IMR-90 (cell line): ENCODE measurements around the gene EML1. TPM values are rescaled to one million over a fixed set of nuclear protein-coding genes. Genes with fewer than 3 reads are reported as not detected.
A peak's percentile ranks its signal among the peaks of the same experiment; 100 is the strongest.

ENCODE experiments used
- ATAC-seq: fragments of 200-7000 bp; cut with Tn5 transposase; 2 replicates; pipeline ENCODE4 v1.9.1; 2020; ENCODE audit warnings: low read depth, mild to moderate bottlenecking, moderate library complexity
- BruUV-seq: library from RNA; stranded (reverse); fragments of 400-500 nt; replicated peaks from 2 replicates; lab custom pipeline; 2021; lab: Mats Ljungman, UMichigan
- CTCF ChIA-PET: fragments of 300-600 bp; formaldehyde crosslinking; extraction: SDS; loops from one replicate; lab custom pipeline; 2021; ENCODE audit warnings: antibody characterized with exemption; lab: Yijun Ruan, JAX
- POLR2A ChIA-PET: fragments of 300-600 bp; sonication (Branson Sonifier 250); formaldehyde crosslinking; loops from one replicate; lab custom pipeline; 2022; ENCODE audit warnings: antibody characterized with exemption; ENCODE audit not compliant: unreplicated experiment; lab: Charles Lee
- DNase-seq: peaks from one replicate; pipeline ENCODE4 v3.0.0; 2013
- H2AFZ ChIP-seq: replicated peaks from 2 replicates; pipeline ENCODE3; 2013; ENCODE audit warnings: low read length, mild to moderate bottlenecking; ENCODE audit not compliant: poor library complexity
- H2AK5ac ChIP-seq: 2 replicates; pipeline ENCODE4 v1.6.1; 2013; ENCODE audit warnings: low read depth, low read length, inconsistent platforms
- H2AK9ac ChIP-seq: replicated peaks from 2 replicates; pipeline ENCODE3; 2013; ENCODE audit warnings: mild to moderate bottlenecking, low read depth, low read length, moderate library complexity; ENCODE audit not compliant: poor library complexity
- H2BK120ac ChIP-seq: 2 replicates; pipeline ENCODE4 v1.6.1; 2013; ENCODE audit warnings: low read depth, low read length, inconsistent platforms
- H2BK15ac ChIP-seq: 3 replicates; pipeline ENCODE4 v1.6.1; 2013; ENCODE audit warnings: low read depth, low read length, inconsistent platforms
- H2BK20ac ChIP-seq: 2 replicates; pipeline ENCODE4 v1.6.1; 2013; ENCODE audit warnings: low read depth, mild to moderate bottlenecking, inconsistent platforms, low read length, moderate library complexity
- H2BK5ac ChIP-seq: 2 replicates; pipeline ENCODE4 v1.6.1; 2013; ENCODE audit warnings: mild to moderate bottlenecking, low read depth, low read length, inconsistent platforms; ENCODE audit not compliant: poor library complexity, severe bottlenecking
- H3K14ac ChIP-seq: replicated peaks from 2 replicates; pipeline ENCODE4 v1.6.1; 2013; ENCODE audit warnings: low read depth, low read length, inconsistent platforms
- H3K18ac ChIP-seq: 2 replicates; pipeline ENCODE4 v1.6.1; 2013; ENCODE audit warnings: low read depth, low read length, control low read depth
- H3K23ac ChIP-seq: 2 replicates; pipeline ENCODE4 v1.6.1; 2013; ENCODE audit warnings: low read depth, low read length, inconsistent platforms
- H3K27ac ChIP-seq: 2 replicates; pipeline ENCODE4 v1.5.1; 2013; ENCODE audit warnings: mild to moderate bottlenecking, control low read depth, low read length; ENCODE audit not compliant: insufficient read depth
- H3K27me3 ChIP-seq: 2 replicates; pipeline ENCODE4 v1.6.1; 2013; ENCODE audit warnings: low read length; ENCODE audit not compliant: control insufficient read depth, insufficient read depth
- H3K36me3 ChIP-seq: 2 replicates; pipeline ENCODE4 v1.6.1; 2013; ENCODE audit warnings: low read length, mixed read lengths; ENCODE audit not compliant: control insufficient read depth, insufficient read depth
- H3K4ac ChIP-seq: 2 replicates; pipeline ENCODE4 v1.6.1; 2013; ENCODE audit warnings: low read depth, low read length, inconsistent platforms
- H3K4me1 ChIP-seq: 2 replicates; pipeline ENCODE4 v1.6.1; 2013; ENCODE audit warnings: low read length, mixed read lengths; ENCODE audit not compliant: control insufficient read depth, insufficient read depth
- H3K4me2 ChIP-seq: 2 replicates; pipeline ENCODE4 v1.6.1; 2013; ENCODE audit warnings: low read depth, mild to moderate bottlenecking, control low read depth, low read length, moderate library complexity
- H3K4me3 ChIP-seq: 2 replicates; pipeline ENCODE4 v1.5.1; 2013; ENCODE audit warnings: low read depth, mild to moderate bottlenecking, control low read depth, low read length, moderate library complexity; ENCODE audit not compliant: insufficient read depth
- H3K56ac ChIP-seq: 2 replicates; pipeline ENCODE4 v1.6.1; 2013; ENCODE audit warnings: low read length, inconsistent platforms; ENCODE audit not compliant: insufficient read depth; ENCODE audit errors: extremely low read depth
- H3K79me1 ChIP-seq, 2 experiments: 2 replicates each; pipeline ENCODE4 v1.6.1; 2013; ENCODE audit warnings: low read length in 2 of 2, inconsistent platforms in 1 of 2, low read depth in 1 of 2
- H3K9ac ChIP-seq: 2 replicates; pipeline ENCODE4 v1.6.1; 2013; ENCODE audit warnings: low read depth, low read length, control low read depth
- H3K9me1 ChIP-seq: 2 replicates; pipeline ENCODE4 v1.6.1; 2013; ENCODE audit warnings: low read length, inconsistent platforms; ENCODE audit not compliant: insufficient read depth
- H3K9me3 ChIP-seq: 2 replicates; pipeline ENCODE4 v1.6.1; 2013; ENCODE audit warnings: low read length; ENCODE audit not compliant: control insufficient read depth, insufficient read depth
- H4K20me1 ChIP-seq: 2 replicates; pipeline ENCODE4 v1.6.1; 2013; ENCODE audit warnings: low read length, inconsistent platforms; ENCODE audit not compliant: insufficient read depth
- H4K5ac ChIP-seq: 2 replicates; pipeline ENCODE4 v1.6.1; 2013; ENCODE audit warnings: mild to moderate bottlenecking, low read depth, low read length, control low read depth
- H4K8ac ChIP-seq, 2 experiments: 2 replicates each; pipeline ENCODE4 v1.6.1; 2013; ENCODE audit warnings: low read depth in 2 of 2, low read length in 2 of 2, control low read depth in 1 of 2, inconsistent platforms in 1 of 2
- H4K91ac ChIP-seq: 2 replicates; pipeline ENCODE4 v1.6.1; 2013; ENCODE audit warnings: low read depth, low read length, inconsistent platforms; ENCODE audit not compliant: insufficient read depth
- CHD1 ChIP-seq: IDR thresholded peaks from 2 replicates; pipeline ENCODE4 v1.6.1; 2012; ENCODE audit warnings: low read depth, low read length, improper control_type of control experiment
- FOS ChIP-seq: fragments of 150-350 bp; IDR thresholded peaks from 2 replicates; pipeline ENCODE4 v1.6.1; 2016; ENCODE audit warnings: low read depth, low read length
- MAFK ChIP-seq: IDR thresholded peaks from 2 replicates; pipeline ENCODE4 v1.6.1; 2012; ENCODE audit warnings: low read depth, low read length, improper control_type of control experiment
- NFE2L2 ChIP-seq: fragments of 150-350 bp; IDR thresholded peaks from 2 replicates; pipeline ENCODE4 v1.6.1; 2016; ENCODE audit warnings: low read depth, mild to moderate bottlenecking, low read length
- POLR2A ChIP-seq: IDR thresholded peaks from 2 replicates; pipeline ENCODE4 v1.6.1; 2012; ENCODE audit warnings: mild to moderate bottlenecking, low read depth, low read length
- RCOR1 ChIP-seq: IDR thresholded peaks from 2 replicates; pipeline ENCODE4 v1.6.1; 2012; ENCODE audit warnings: mild to moderate bottlenecking, low read length, improper control_type of control experiment; ENCODE audit not compliant: insufficient replicate concordance
- RFX5 ChIP-seq: IDR thresholded peaks from 2 replicates; pipeline ENCODE4 v1.8.0; 2012; ENCODE audit warnings: low read depth, mild to moderate bottlenecking, low read length, moderate library complexity
- WGBS, 2 experiments: methylation state at CpG; one replicate each; pipeline versions ENCODE4 v1.1.5 to v1.1.7; 2013; ENCODE audit warnings: missing lambda C conversion rate in 2 of 2; ENCODE audit not compliant: insufficient read length in 1 of 2; ENCODE audit errors: extremely low coverage in 2 of 2; 5-methylcytosine and 5-hydroxymethylcytosine counted together
- dilution Hi-C: fragments of 300-500 bp; cut with HindIII; formaldehyde crosslinking; loops from one replicate; pipeline ENCODE4 v1.14.3; 2018; ENCODE audit warnings: low sequenced_read_pairs; ENCODE audit not compliant: unreplicated experiment
- in situ Hi-C: fragments of 300-500 bp; cut with MboI; formaldehyde crosslinking; loops from 3 replicates; pipeline ENCODE4 v1.14.3; 2019; ENCODE audit warnings: low sequenced_read_pairs, inconsistent platforms, mixed read lengths
- intact Hi-C: fragments of 100-400 bp; cut with micrococcal nuclease; formaldehyde crosslinking; loops from 2 replicates; pipeline ENCODE4 v1.10.0; 2022
- polyA plus RNA-seq, 3 experiments: library from polyadenylated mRNA; depleted of rRNA; stranded (reverse); fragments of >200 nt; gene quantifications; 2 replicates each; pipeline ENCODE4 v1.2.3, GENCODE V29; 2012; ENCODE audit warnings: low replicate concordance in 1 of 3
- total RNA-seq: library from RNA; depleted of rRNA; stranded (reverse); fragments of >200 nt; gene quantifications from 2 replicates; pipeline ENCODE4 v1.2.3, GENCODE V29; 2012
- TF ChIP-seq, protein P1 (sequence below): fragments of 150-350 bp; IDR thresholded peaks from 2 replicates; pipeline ENCODE4 v1.6.1; 2016; ENCODE audit warnings: low read depth, mild to moderate bottlenecking, low read length, moderate library complexity, borderline replicate concordance

The EML1 gene
- total and polyA plus RNA-seq, 2 of the 4 experiments (the other 2 are of a cell fraction): 14.0 to 42.3 TPM

DNA sequence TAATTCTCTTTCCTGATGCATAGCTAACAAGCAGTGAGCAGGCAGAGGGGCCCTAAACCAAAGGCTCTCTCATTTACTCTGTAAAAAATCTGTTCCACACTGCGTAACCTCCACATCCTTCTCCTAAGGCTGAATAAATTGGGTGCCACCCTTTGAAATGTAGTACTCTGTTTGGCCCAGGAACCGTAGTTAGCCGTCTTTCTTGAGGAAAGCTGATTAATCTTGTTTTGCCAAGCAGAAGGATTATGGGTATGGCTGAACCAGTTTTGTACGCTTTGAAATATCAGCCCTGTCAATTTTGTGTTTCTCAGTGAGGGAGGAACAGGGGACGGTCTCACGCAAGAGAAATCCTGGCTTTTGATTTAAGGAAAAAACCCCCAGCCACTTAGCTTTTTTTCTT lies 19.7 kb downstream of the EML1 start:
- intact Hi-C loops: no loop called here
- Histone ChIP-seq H2BK120ac (no peak overlapping the region), H3K14ac (no peak overlapping the region), H3K9me1 (peaks cover 13% of the 10 kb centered on the region), H2AFZ (no peak overlapping the region), H2BK15ac (no peak overlapping the region), H3K4me1 (peaks cover 11% of the 10 kb centered on the region), H3K36me3 (peaks cover 8% of the 10 kb centered on the region), H2BK5ac (no peak overlapping the region), H3K9me3 (no peaks in the 10 kb centered on the region), H3K27ac (no peak overlapping the region), H4K91ac (no peak overlapping the region), H4K20me1 (peaks cover 79% of the 10 kb centered on the region), H3K56ac (no peak overlapping the region), H4K8ac (no peak overlapping the region), H3K79me1 (peaks cover 28 to 77% of the 10 kb centered on the region in 2 experiments), H2AK5ac (no peak overlapping the region), H4K5ac (no peak overlapping the region), H3K18ac (no peak overlapping the region), H3K27me3 (no peaks in the 10 kb centered on the region), H2BK20ac (no peak overlapping the region), H3K4me2 (0 out of 2 replicates have a peak overlapping the region, but pooled peaks have one; percentile 19), H3K9ac (no peak overlapping the region), H2AK9ac (no peak overlapping the region), H3K4ac (no peak overlapping the region), H3K4me3 (no peak overlapping the region), H3K23ac (no peak overlapping the region)
- dilution Hi-C loops: no loop called here
- in situ Hi-C loops: no loop called here
- POLR2A ChIA-PET: no interaction called here
- DNase-seq (no peak), ATAC-seq (0 out of 2 replicates have a peak, but pooled peaks have one; percentile 10)
- TF ChIP-seq RCOR1 (no peak), MAFK (no peak), CHD1 (no peak), POLR2A (no peak), FOS (no peak), RFX5 (no peak), NFE2L2 (no peak)
- TF ChIP-seq, protein P1, sequence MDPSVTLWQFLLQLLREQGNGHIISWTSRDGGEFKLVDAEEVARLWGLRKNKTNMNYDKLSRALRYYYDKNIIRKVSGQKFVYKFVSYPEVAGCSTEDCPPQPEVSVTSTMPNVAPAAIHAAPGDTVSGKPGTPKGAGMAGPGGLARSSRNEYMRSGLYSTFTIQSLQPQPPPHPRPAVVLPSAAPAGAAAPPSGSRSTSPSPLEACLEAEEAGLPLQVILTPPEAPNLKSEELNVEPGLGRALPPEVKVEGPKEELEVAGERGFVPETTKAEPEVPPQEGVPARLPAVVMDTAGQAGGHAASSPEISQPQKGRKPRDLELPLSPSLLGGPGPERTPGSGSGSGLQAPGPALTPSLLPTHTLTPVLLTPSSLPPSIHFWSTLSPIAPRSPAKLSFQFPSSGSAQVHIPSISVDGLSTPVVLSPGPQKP: no peak
- no CpG with 5 or more reads among the region's 6 CpGs for WGBS, 2 experiments
- CTCF ChIA-PET: interaction anchor here (1.0 to 1.3 kb wide), 2 partner anchors 10 to 61 kb away, joined by 3 read pairs; no protein-coding TSS in a partner anchor
- no TSS peak for BruUV-seq
